ENCODE results near the gene OSMR.

OSMR gene

DNA sequence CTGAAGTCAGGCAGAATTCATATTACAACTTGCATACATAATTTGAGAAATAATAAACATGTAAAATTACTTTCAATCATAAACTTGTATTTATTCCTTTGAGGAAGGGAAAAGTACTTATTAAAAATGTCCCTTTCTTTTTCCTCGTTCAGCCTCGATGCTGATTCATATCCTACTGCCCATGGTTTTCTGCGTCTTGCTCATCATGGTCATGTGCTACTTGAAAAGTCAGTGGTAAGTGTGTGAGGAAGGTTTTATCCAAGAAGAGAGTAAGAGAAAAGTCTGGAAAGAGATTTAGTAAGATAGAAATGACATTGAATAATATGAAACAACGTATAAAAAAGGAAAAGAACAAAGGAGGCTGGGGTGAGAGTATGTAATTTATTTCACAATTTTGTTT, 85.9 kb downstream of the OSMR start:
- DNase-seq (ENCODE audit: low read depth), result no peak
- TF ChIP-seq, protein P1, sequence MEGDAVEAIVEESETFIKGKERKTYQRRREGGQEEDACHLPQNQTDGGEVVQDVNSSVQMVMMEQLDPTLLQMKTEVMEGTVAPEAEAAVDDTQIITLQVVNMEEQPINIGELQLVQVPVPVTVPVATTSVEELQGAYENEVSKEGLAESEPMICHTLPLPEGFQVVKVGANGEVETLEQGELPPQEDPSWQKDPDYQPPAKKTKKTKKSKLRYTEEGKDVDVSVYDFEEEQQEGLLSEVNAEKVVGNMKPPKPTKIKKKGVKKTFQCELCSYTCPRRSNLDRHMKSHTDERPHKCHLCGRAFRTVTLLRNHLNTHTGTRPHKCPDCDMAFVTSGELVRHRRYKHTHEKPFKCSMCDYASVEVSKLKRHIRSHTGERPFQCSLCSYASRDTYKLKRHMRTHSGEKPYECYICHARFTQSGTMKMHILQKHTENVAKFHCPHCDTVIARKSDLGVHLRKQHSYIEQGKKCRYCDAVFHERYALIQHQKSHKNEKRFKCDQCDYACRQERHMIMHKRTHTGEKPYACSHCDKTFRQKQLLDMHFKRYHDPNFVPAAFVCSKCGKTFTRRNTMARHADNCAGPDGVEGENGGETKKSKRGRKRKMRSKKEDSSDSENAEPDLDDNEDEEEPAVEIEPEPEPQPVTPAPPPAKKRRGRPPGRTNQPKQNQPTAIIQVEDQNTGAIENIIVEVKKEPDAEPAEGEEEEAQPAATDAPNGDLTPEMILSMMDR (IDR thresholded peaks at IDR 0.05; ENCODE audit: insufficient read depth, low read depth, low read length, missing control alignments), result no peak
- no peak overlapping the region for H3K4me3 ChIP-seq (ENCODE audit: low read depth, low read length)

DNA sequence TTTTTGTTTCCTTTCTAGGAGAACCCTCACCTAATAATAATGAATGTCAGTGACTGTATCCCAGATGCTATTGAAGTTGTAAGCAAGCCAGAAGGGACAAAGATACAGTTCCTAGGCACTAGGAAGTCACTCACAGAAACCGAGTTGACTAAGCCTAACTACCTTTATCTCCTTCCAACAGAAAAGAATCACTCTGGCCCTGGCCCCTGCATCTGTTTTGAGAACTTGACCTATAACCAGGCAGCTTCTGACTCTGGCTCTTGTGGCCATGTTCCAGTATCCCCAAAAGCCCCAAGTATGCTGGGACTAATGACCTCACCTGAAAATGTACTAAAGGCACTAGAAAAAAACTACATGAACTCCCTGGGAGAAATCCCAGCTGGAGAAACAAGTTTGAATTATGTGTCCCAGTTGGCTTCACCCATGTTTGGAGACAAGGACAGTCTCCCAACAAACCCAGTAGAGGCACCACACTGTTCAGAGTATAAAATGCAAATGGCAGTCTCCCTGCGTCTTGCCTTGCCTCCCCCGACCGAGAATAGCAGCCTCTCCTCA, 87.1 kb downstream of the OSMR start:
- TF ChIP-seq, protein P1 (IDR thresholded peaks at IDR 0.05; ENCODE audit: insufficient read depth, low read depth, low read length, missing control alignments), result no peak
- DNase-seq (ENCODE audit: low read depth), result no peak
- no peak overlapping the region for H3K4me3 ChIP-seq (ENCODE audit: low read depth, low read length)

DNA sequence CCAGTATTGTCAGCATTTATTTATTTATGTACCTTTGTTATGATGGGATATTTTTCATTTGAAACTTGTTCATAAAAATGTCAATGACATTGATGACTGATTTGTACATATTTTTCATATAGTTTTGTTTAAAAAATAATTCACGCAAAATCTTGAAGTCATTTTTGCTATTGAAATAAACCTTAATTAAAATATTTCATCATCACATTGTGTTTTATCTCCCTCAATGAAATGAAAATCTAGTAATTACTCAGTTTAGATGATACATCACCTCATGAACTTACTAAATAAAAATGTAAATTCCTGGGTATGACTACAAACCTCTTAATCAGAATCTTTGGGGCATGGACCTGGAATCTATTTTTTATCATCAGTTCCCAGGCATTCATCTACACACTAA, 89.6 kb downstream of the OSMR start:
- TF ChIP-seq, protein P1 (IDR thresholded peaks at IDR 0.05; ENCODE audit: insufficient read depth, low read depth, low read length, missing control alignments), result no peak
- no peak for DNase-seq (ENCODE audit: low read depth)
- H3K4me3 ChIP-seq (ENCODE audit: low read depth, low read length), result no peak overlapping the region

DNA sequence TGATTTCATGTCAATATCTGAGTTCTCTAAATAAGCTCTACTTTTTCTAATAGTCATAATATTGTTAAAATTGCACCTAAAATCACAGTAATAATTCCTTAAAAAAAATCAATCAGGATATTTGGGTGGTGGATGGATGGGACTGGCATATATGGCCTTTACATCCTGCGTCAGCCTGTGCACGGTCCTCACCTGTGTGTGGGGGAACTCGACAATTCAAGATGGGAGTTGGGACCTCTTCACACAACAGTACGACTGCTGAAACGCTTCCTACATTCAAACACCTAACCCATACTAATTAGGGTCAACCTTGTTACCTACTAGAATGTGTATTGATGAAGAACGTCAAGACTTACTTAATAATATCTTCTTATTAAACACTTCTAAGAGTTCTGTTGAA, 90.5 kb downstream of the OSMR start:
- H3K4me3 ChIP-seq (ENCODE audit: low read depth, low read length), result no peak overlapping the region
- DNase-seq (ENCODE audit: low read depth), result no peak
- TF ChIP-seq, protein P1 (IDR thresholded peaks at IDR 0.05; ENCODE audit: insufficient read depth, low read depth, low read length, missing control alignments), result no peak

DNA sequence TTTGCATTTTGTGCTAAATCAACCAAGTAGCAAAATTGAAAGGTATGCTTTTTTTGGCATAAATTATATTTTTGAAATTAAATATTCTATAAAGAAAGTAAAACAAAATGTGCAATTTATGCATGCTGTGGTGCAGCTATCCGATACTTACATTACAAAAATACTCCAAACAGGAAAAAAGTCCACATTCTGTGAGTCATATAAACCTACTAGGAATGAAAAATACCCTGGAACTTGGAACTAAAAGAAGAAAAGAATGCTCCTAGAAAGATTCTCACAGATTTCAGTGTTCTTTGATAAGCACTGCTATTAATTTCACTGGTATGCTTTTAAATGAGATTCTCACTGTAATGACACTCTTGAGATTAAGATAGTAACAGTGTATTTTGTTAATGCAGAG, 92.6 kb downstream of the OSMR start:
- TF ChIP-seq, protein P1 (IDR thresholded peaks at IDR 0.05; ENCODE audit: insufficient read depth, low read depth, low read length, missing control alignments), result no peak
- no peak overlapping the region for H3K4me3 ChIP-seq (ENCODE audit: low read depth, low read length)
- no peak for DNase-seq (ENCODE audit: low read depth)

DNA sequence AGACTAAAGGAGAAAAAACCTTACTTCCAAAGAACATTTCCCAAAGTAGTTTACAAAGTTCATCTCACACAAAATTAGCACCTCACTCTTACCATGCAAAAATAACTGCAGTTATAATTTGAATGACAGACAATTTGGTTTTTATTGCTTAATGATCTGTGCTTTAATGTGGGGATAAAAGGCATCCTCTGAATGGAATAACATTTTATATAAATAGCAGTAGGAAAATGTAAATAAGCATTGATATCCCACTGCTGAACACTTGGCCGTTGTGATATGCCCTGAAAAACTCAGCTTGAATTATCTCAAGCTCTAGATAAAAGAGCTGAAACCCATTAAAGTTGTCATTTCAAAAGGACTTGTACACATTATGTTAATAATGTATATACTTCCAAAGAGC, 93.2 kb downstream of the OSMR start:
- no peak overlapping the region for H3K4me3 ChIP-seq (ENCODE audit: low read depth, low read length)
- DNase-seq (ENCODE audit: low read depth), result no peak

More for the DNA sequence above, 93.2 kb downstream of the OSMR start:
- TF ChIP-seq, protein P1 (IDR thresholded peaks at IDR 0.05; ENCODE audit: insufficient read depth, low read depth, low read length, missing control alignments), result no peak

Data from GM12865 (cell line).